GM12872 (cell line): ENCODE data around the gene SCGB1D2.

Experiments
- CTCF ChIP-seq: IDR thresholded peaks from 3 replicates; pipeline ENCODE4 v1.5.1; 2011; ENCODE audit warnings: low read depth, mild to moderate bottlenecking, low read length, moderate library complexity; ENCODE audit not compliant: insufficient read depth

The SCGB1D2 gene

GRCh38 chr11:62242021-62242420, at the start of gene SCGB1D2:
TSS of gene SCGB1D2 (plus strand) at chr11:62242239. CDS start at chr11:62242308, 69 bp downstream.
- no peak for TF ChIP-seq CTCF

GRCh38 chr11:62193952-62194351, 48.1 kb upstream of the SCGB1D2 start:
- TF ChIP-seq CTCF = no peak

GRCh38 chr11:62195945-62196344, 46.1 kb upstream of the SCGB1D2 start:
- TF ChIP-seq CTCF = peak; percentile 29; the same call in 1 of the 3 replicates

- no peak for TF ChIP-seq CTCF
Measured at GRCh38 chr11:62201376-62201775, 40.7 kb upstream of the SCGB1D2 start.

GRCh38 chr11:62202910-62203309, 39.1 kb upstream of the SCGB1D2 start:
- TF ChIP-seq CTCF = no peak

- TF ChIP-seq CTCF = no peak
Measured at GRCh38 chr11:62204430-62204829, 37.6 kb upstream of the SCGB1D2 start.

GRCh38 chr11:62205441-62205840, 36.6 kb upstream of the SCGB1D2 start:
- TF ChIP-seq CTCF = no peak

GRCh38 chr11:62208785-62209144, 33.3 kb upstream of the SCGB1D2 start:
- TF ChIP-seq CTCF = no peak
